GM19043 (cell line): ENCODE measurements around the gene RDH11.
"Not testable (repeated sequence)": the region's sequence is repeated elsewhere in the genome, so short reads cannot be mapped to it uniquely, and the experiment has no call there.

Experiments
- ATAC-seq: cut with Tn5 transposase; IDR thresholded peaks from one replicate; pipeline ENCODE4 v1.9.1; 2021; ENCODE audit warnings: low read depth; ENCODE audit not compliant: unreplicated experiment

RDH11 gene

DNA sequence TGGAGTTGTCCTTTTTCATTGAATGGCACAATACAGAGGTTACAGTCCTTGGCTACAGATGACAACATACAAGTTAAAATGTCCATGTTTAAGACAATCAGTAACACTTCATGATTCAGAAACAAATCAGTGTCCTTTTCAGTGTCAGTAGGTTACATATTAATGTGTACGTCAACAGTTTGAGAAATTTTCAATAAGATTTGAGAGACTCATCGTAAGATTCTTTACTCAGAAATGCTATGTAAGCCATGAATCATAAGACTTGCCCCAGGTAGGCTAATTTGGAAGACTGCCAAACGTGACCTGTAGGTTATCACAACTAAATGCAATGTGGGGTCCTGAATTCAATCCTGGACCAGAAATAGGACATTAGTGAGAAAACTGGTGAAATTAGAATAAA lies 9.6 kb upstream of the RDH11 start:
- no peak for ATAC-seq

DNA sequence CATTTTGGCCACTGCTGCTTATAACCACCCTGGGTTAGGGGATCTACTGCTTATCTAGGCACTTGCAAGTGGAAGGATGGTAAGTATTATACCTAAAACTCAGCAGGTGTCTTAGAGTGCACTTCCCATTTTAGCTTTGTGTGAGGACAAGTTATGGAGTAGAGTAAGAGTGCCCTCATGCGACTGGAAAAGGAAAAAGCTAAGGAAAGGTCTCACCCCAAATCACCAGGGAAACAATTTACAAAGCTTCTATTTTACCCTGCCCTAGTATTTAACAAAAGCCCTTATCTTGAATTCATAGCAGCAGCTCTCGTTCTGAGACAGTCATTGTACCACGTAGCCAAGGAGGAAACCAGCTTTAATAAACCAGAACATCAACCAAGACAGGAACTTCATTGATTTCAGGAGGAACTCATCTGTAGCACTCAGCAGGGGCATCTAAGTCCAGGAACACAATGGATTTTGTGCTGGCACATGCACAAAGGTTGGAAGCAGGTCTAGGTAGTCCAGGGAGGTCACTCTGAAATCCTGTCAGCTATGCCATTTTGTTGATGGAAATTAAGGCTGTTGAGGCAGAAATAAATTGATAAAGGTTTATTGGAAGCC lies 9.0 kb upstream of the RDH11 start:
- no peak for ATAC-seq

DNA sequence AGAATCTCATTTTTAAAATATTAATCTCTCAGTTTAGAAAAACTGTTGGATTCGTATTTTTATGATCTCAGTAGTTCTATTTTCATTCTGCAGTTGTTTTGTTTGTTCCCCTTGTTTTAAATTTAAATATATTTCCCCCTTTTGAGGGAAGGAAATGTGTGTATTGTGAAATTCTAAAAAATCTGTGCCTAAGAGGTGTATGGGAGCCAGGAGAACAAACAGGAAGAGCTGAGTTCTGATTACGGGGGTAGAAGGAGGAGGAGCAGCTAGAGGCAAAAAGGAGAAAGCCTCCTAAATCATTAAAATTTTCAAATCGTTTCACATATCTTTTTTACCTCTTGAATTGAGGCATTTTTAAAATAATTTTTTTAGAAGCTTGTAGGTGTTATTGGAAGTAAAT lies 8.4 kb upstream of the RDH11 start:
- no peak for ATAC-seq

DNA sequence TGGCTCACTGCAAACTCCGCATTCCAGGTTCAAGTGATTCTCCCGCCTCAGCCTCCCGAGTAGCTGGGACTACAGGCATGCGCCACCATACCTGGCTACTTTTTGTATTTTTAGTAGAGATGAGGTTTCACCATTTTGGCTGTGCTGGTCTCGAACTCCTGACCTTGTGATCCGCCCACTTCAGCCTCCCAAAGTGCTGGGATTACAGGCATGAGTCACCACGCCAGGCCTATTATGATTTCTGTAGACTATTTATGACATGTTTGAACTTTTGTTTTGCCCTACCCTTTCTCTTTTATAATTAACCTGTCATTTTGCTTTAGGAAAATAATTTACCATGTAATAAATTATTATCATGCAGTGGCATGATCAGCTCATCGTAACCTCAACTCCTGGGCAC lies 5.9 kb upstream of the RDH11 start, which contains the start of gene RDH12:
TSS of gene RDH12 (plus strand) at position 395 of the 400 bp plus-strand sequence. CDS start 20,757 bp downstream, outside the sequence.
- not testable (repeated sequence) for ATAC-seq

DNA sequence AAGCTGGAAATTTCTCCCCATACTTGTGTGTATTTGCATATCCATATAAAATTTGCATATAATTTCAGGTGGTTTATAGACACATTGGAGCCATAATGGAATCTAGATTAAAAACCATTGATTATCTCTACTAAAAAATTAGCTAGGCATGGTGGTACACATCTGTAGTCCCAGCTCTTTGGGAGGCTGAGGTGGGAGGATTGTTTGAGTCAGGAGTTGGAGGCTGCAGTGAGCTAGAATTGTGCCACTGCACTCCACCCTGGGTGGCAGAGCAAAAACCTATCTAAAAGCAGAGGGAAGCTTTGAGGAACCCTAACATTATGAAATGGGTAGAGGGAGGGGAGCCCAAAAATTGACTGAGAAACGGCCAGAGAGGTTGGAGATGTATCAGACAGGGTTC lies 2.6 kb upstream of the RDH11 start:
- no peak for ATAC-seq

DNA sequence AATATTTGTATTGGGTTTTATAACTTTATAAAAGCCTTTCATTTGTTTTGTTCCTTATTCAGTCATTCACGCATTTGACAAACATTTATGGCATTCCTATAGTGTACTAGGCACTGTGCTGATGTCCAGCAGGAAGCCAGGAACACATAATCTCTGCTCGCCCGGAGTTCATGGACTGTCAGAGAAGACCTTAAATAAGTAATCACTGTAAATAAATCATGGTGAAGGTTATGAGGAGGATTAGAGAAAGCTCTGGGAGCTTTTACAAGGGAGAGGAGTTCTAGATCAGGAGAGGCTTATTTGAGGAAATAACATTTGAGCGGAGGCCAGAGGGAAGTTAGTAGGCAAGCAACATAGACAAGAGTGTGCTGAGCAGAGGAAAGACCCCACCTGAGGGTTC lies 1.4 kb upstream of the RDH11 start:
- no peak for ATAC-seq

DNA sequence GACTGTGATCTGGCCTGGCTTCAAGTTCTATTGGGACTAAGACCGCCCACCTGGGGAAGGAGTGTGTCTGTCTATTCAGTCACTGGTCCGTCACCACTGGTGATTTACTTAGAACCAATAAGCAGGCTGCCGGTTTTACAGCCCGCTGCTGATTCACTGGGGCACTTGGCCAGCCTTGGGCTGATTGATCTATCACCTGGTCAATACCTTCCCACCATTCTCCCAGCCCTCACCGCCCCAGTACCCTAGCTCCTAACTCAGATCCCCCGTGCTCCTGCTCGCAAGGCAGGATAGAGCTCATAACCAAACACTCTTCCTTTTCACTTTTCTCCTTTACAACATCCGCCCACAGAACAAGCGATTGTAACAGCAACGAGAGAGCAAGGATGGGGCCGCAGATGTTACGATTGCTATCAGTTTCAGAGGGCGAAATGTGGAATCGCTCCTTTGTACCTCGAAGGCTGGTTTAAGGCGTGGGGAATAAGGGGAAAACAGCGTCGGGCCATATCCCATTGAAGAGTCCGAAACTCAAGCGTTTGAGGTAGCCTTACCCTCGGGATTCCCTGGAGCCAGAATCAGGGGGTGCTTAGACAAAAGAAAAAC lies 672 bp downstream of the RDH11 start:
- peak; percentile 85 for ATAC-seq

DNA sequence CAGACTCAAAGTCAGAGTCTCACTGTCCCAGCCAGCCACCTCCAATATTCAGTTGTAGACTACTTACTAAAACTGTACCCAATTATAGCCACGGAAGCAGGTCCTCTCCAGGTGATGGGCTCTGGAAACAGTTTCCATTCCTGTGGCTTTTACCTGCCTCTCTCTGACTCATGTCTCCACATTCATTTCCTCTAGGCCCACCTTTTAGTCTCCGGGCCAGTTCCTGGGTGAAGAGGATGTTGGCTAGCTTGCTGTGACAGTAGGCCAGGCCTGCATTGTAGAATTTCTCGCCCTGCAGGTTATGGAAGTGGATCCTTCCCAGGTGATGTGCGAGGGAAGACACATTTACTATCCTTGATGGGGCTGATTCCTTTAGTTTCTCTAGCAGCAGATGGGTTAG lies 5.6 kb downstream of the RDH11 start:
- no peak for ATAC-seq

DNA sequence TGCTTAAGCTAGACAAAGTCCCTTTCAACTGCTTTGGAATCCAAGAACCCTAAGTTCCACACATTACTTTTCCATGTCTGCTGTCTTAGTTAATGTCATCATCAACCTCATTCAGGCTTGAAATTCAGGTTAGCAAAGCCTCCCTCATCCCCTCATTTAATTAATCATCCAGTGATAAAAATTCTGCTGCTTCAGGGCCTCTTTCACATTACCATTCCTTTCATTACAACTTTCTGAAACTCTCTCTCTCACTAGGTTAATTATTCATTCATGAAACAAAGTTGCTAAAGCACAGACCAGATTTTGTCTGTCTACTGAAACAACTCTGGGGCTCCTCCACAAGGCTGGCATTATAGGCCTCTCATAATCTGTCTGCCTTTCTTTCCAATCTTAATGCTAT lies 11.7 kb downstream of the RDH11 start:
- no peak for ATAC-seq

DNA sequence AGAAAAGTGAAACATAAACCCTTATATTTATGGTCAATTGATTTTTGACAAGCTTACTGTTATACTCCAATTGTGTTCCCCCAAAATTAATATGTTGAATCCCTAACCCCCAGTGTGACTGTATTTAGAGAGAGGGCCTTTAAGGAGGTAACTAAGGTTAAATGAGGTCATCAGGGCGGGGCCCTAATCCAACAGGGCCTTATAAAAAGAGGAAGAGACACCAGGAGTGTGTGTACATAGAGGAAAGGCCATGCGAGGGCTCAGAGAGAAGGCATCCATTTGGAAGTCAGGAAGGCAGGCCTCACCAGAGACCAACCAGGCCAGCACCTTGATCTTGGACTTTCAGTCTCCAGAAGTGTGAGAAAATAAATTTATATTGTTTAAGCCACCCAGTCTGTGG lies 14.6 kb downstream of the RDH11 start:
- ATAC-seq = no peak

DNA sequence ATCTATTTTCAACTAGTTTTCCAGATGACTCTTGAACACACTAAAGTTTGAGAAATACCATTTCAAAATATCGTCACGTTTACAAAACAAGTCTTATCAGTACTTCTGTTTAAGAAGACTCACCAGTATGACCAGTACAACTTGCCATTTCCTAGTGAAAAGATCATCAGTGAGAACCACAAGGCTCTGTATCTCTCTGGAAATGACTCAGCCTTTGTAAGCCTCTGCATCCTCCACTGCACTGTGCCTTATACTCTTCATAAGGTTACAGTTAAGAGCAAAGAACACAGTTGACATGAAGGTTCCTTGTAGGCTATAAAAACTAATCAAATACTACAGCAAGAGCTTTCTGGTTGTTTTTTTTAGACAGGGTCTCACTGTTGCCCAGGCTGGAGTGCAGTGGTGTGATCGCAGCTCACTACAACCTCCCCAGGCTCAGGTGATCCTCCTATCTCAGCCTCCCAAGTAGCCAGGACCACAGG lies 15.4 kb downstream of the RDH11 start:
- ATAC-seq = peak; percentile 99

DNA sequence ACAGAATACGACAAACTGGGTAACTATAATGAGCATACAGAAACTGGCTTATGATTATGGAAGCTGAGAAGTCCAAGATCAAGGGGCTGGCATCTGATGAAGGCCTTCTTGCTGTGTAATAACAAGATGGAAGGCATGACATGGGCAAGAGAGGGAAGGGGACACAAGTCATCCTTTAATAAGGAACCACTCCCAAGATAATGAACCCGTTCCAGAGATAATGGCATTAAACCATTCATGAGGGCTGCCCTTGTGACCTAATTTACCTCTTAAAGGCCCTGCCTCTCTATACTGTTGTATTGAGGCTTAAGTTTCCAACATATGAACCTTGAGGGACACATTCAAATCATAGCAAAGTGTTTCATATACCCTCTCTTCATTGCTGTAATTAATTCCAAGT lies 16.6 kb downstream of the RDH11 start:
- ATAC-seq = no peak

DNA sequence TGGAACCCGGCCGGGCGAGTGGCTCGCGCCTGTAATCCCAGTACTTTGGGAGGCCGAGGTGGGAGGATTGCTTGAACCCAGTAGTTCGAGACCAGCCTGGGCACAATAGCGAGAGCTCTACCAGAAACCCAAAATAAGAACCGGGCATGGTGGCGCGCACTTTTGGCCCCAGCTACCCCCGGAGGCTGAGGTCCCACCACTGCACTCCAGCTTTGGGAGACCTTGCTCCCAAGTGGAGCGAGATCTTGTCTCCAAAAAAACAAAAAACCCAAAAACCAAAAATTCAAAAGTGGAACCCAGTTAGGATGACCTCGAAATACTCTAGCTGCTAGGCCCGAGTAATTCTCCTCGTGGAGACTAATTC lies 20.4 kb downstream of the RDH11 start:
- ATAC-seq = no peak

DNA sequence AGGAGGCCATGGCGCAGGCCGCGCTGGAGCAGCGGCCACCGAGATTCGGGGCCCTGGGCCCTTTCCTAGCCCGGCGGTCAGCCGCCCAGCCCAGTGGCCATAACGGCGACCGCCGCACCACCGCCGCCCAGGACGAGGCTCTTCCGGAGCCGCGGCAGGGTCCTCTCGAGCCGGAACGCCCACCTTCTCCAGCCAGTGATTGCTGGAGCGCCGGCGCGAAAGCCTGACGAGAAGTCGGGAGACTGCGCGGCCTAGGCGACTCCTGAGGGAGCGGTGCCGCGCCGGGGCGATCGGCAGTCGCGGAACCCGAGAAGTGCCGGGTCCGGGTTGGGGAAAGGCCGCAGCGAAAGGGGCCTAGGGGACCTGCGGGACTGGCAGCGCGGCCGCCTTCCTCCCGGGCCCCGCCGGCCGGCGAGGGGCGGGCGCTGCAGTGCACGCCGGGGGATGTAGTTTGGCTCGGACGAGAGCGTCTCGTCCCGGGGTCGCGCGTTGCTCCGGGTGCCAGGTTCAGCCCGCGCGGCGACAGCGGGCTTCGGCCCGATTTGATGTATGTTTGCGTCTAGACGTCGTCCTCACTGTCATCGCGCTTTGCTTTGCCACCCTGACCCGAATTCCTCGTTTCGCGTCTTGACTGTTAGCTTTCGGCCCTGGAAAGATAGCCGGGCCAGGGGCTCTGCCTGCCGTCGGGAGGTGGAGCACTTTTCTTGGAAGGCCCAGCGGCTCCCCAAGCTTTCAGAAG lies 20.9 kb downstream of the RDH11 start, which contains the start of gene VTI1B:
TSS of gene VTI1B (minus strand) at position 153 of the 739 bp plus-strand sequence. CDS start at position 10, 143 bp downstream.
- ATAC-seq = peak; percentile 88

DNA sequence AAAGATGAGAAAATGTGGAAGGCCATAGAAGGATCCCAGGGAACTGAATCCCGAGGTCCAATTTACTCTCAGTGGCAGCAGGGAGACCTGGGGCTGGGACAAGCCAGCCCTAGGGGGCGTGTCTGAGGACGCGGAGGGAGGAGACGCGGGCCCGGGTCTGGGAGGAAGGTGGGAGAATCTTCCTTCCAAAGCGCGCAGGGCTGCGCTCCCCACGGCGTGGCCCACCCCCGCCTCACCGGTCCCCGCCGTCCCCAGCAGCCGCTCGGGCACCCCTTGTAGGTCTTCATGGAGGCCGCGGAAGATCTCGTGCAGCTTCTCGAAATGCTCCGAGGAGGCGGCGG lies 21.5 kb downstream of the RDH11 start:
- ATAC-seq = peak; percentile 32

DNA sequence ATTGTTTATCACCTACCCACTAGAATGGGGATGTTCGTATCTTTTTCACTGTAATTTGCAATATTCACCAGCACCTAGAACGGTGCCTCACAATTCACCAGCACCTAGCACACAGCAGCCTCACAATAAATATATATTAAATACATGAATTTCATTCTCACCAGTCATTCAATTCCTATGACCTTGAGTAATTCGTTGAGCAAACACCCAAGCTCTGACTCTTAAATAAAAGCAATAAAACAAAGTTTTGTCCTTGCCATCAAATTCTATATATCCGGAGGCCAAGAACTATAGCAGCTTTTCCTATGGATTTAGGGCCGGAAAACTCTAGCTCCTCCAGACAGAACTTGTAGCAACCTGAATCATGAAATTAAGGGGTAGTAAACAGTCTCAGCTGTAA lies 22.1 kb downstream of the RDH11 start:
- no peak for ATAC-seq

DNA sequence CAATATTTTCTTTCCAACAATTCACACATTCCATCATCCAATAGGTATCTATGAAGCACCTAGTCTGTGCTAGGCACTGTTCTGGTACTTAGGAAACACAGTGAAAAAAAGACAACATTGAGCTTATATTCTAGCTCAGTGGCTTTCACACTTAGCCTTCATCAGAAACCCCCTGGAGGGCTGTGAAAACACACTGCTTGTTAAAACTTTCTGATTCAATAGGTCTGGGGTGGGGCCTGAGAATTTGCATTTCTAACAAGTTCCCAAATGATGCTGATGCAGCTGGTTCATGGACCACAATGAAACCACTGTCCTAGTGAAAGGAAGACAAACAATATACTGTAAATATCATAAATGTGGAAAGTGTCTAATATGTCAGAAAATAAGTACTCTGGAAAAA lies 27.0 kb downstream of the RDH11 start:
- ATAC-seq = no peak

DNA sequence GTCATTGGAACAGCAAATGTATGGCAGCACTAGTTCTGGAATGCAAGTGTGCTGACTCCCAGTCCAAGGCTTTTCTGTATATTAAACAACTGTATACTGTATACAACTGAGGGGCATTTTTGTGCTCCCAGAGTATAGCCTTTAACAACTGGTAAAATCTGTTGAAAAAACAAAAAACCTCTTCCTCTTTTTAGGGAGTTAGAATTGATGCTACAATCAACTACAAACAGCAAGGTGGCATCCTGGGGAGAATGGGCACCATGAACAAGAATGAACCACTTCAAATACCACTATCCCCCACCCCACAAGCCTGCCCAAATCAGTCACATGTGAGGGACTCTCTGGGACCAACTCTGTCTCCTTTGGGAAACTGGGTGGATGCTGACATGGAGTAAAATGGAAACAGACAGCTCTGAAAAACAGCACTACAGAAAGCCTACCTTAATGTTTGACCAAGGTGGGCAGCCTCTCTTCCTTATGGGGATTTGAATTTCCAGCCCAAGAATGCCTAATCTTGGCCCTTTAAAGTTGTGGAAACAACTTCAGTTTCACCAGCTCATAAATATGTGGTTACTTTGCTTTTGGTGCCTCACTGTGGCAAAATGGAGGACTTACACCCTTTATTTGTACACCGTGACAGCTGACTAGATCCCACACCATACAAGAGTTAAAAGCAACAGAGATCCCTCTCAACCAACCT lies 28.7 kb downstream of the RDH11 start:
- no peak for ATAC-seq

DNA sequence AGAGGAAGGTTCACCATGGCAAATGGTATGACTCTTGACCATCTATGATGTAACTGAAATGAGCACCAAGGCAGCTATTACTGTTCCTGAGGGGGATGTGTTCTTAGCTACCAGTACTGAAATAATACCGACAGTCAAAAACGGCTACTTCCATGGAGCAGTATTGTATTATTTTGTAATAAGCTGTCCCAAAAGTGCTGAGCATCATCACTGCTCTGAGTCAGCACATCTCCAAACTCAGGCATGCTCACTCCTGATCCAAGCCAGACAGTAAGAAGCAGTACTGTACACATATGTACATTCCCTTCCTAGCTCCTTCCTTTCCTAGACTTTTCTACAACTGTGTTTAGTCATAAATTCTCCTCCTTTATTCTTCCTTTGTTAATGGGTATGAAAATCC lies 29.7 kb downstream of the RDH11 start:
- ATAC-seq = no peak

DNA sequence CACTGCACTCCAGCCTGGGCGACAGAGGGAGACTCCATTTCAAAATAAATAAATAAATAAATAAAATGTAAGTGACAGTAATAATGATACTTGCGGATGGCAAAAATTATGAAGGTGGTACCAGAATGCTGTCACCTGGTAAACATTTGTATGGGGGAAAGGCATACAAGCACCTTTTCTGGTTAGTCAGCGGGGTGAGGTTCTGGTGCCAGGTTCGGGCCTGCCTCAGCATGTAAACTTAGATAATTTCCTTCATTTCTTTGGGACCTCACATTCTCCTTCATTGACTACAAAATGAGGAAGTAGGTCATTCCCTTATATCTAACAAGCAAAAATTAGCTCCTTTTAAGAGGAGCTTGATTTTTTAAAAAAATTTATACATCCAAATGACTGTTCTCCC lies 31.9 kb downstream of the RDH11 start:
- no peak for ATAC-seq

DNA sequence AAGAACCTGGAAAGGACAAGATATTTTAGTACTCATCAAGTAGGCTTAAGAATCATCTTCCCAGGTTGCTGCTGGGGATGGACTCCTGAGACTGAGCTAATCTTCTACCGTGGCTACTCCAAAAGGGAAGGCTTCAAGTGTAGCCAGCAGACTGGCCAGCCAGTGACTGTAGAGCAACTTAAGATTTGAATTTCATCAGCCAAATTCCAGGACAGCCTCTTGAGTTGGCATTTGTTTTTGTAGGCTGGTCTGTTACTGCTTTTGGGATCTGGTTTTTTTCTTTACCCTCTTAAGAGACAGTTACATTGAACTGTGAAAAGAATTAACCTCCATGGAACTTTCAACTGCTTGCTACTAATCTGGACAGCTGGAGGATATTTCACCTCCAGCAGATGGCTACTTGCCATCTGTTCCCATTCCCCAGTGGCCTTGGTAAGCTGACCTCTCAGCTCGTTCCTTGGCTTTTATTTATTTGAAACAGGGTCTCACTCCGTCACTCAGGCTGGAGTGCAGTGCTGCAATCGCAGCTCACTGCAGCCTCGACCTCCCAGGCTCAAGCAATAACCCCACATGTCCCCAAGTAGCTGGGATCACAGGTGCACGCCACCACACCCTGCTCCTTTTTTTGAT lies 41.8 kb downstream of the RDH11 start:
- ATAC-seq = no peak
